Peyer's patch (tissue), 4 donors: ENCODE data around the gene TM4SF4.

ENCODE experiments used
- CTCF ChIP-seq, 6 experiments: fragments of 450-650 bp in 4 of 6; fragments of 200-600 bp in 2 of 6; sonication (generic) in 1 of 6; IDR thresholded peaks; one replicate each; pipeline ENCODE4 v1.5.1; 2017 to 2019; ENCODE audit warnings: antibody characterized with exemption in 6 of 6, mild to moderate bottlenecking in 3 of 6, moderate library complexity in 1 of 6
- POLR2A ChIP-seq, 2 donors: fragments of 450-650 bp; IDR thresholded peaks; one replicate each; pipeline ENCODE4 v1.5.1; 2017; ENCODE audit warnings: antibody characterized with exemption in 2 of 2, mild to moderate bottlenecking in 2 of 2, moderate library complexity in 2 of 2

GRCh38 chr3:149424918-149425317 lies 49.6 kb upstream of the TM4SF4 start:
- TF ChIP-seq CTCF (IDR thresholded peaks at IDR 0.05) (no peak), POLR2A (IDR thresholded peaks at IDR 0.05) (no peak)
